Caco-2 (cell line): Measurements from ENCODE around the gene TMEM125. TPM values are rescaled to one million over a fixed set of nuclear protein-coding genes. Genes with fewer than 3 reads are reported as not detected.

Source experiments
- BruUV-seq: library from RNA; stranded (reverse); fragments of 400-500 nt; replicated peaks from 2 replicates; lab custom pipeline; 2021; lab: Mats Ljungman, UMichigan
- CTCF ChIA-PET: fragments of 300-600 bp; sonication (Branson Sonifier 250); formaldehyde crosslinking; loops from one replicate; lab custom pipeline; 2022; ENCODE audit warnings: antibody characterized with exemption; lab: Charles Lee
- POLR2A ChIA-PET: fragments of 300-600 bp; sonication (Branson Sonifier 250); formaldehyde crosslinking; loops from one replicate; lab custom pipeline; 2022; ENCODE audit warnings: antibody characterized with exemption; lab: Charles Lee
- DNase-seq, 2 experiments: peaks; one replicate each; pipeline versions ENCODE4 v3.0.0 to v3.0.0-alpha.2; 2020 to 2022
- H3K27me3 ChIP-seq: replicated peaks from 2 replicates; pipeline ENCODE4 v1.6.0; 2011; ENCODE audit warnings: low read length; ENCODE audit not compliant: control insufficient read depth, insufficient read depth
- H3K36me3 ChIP-seq: 2 replicates; pipeline ENCODE4 v1.5.1; 2011; ENCODE audit warnings: low read length; ENCODE audit not compliant: control insufficient read depth, insufficient read depth
- H3K4me1 ChIP-seq: fragments of 250-450 bp; sonication (Bioruptor Pico); 2 replicates; pipeline ENCODE4 v1.5.1; 2020; ENCODE audit warnings: mild to moderate bottlenecking
- H3K4me3 ChIP-seq: 2 replicates; pipeline ENCODE4 v1.5.1; 2011; ENCODE audit warnings: low read depth, mild to moderate bottlenecking, control low read depth, low read length
- H3K9me3 ChIP-seq: fragments of 250-450 bp; sonication (Bioruptor Pico); 2 replicates; pipeline ENCODE4 v1.5.1; 2020; ENCODE audit warnings: mild to moderate bottlenecking, moderate library complexity
- H3K27ac Mint-ChIP-seq: one replicate; pipeline ENCODE4 v1.8.0; 2022; ENCODE audit warnings: mixed read lengths; ENCODE audit not compliant: unreplicated experiment
- H3K27me3 Mint-ChIP-seq: one replicate; pipeline ENCODE4 v1.8.0; 2022; ENCODE audit warnings: mixed read lengths; ENCODE audit not compliant: insufficient read depth, unreplicated experiment
- H3K36me3 Mint-ChIP-seq: one replicate; pipeline ENCODE4 v1.8.0; 2022; ENCODE audit warnings: mild to moderate bottlenecking, mixed read lengths; ENCODE audit not compliant: insufficient read depth, unreplicated experiment
- H3K4me1 Mint-ChIP-seq: one replicate; pipeline ENCODE4 v1.8.0; 2022; ENCODE audit warnings: low read depth, mixed read lengths; ENCODE audit not compliant: unreplicated experiment
- H3K4me3 Mint-ChIP-seq: one replicate; pipeline ENCODE4 v1.8.0; 2022; ENCODE audit warnings: mild to moderate bottlenecking, moderate library complexity, mixed read lengths; ENCODE audit not compliant: unreplicated experiment
- H3K9me3 Mint-ChIP-seq: one replicate; pipeline ENCODE4 v1.8.0; 2022; ENCODE audit warnings: mixed read lengths; ENCODE audit not compliant: unreplicated experiment
- intact Hi-C: fragments of 100-400 bp; cut with micrococcal nuclease; formaldehyde crosslinking; loops from one replicate; pipeline ENCODE4 v1.10.0; 2022; ENCODE audit not compliant: unreplicated experiment
- total RNA-seq: library from RNA; stranded (reverse); gene quantifications from 2 replicates; pipeline ENCODE4 v1.2.3, GENCODE V29; 2022
- TF ChIP-seq, protein P1 (sequence below), 2 experiments: fragments of 200-600 bp in 1 of 2; IDR thresholded peaks; 1 replicate in 1 of 2; 2 replicates in 1 of 2; pipeline versions ENCODE4 v1.5.1 to v1.8.0; 2011 to 2022; ENCODE audit warnings: antibody characterized with exemption in 1 of 2, control low read depth in 1 of 2, inconsistent platforms in 1 of 2, low read depth in 1 of 2, low read length in 1 of 2, mild to moderate bottlenecking in 1 of 2, moderate library complexity in 1 of 2; ENCODE audit not compliant: insufficient read depth in 1 of 2, severe bottlenecking in 1 of 2, unreplicated experiment in 1 of 2

Gene TMEM125
- total RNA-seq, 1 experiment from 2014 or later, result 25.9 TPM

- POLR2A ChIA-PET, result no interaction called here
- TF ChIP-seq, protein P1, sequence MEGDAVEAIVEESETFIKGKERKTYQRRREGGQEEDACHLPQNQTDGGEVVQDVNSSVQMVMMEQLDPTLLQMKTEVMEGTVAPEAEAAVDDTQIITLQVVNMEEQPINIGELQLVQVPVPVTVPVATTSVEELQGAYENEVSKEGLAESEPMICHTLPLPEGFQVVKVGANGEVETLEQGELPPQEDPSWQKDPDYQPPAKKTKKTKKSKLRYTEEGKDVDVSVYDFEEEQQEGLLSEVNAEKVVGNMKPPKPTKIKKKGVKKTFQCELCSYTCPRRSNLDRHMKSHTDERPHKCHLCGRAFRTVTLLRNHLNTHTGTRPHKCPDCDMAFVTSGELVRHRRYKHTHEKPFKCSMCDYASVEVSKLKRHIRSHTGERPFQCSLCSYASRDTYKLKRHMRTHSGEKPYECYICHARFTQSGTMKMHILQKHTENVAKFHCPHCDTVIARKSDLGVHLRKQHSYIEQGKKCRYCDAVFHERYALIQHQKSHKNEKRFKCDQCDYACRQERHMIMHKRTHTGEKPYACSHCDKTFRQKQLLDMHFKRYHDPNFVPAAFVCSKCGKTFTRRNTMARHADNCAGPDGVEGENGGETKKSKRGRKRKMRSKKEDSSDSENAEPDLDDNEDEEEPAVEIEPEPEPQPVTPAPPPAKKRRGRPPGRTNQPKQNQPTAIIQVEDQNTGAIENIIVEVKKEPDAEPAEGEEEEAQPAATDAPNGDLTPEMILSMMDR (IDR thresholded peaks at IDR 0.05; ENCODE audit: insufficient read depth in 1 of 2, low read depth in 1 of 2, low read length in 1 of 2, severe bottlenecking in 1 of 2, unreplicated experiment in 1 of 2), result no peak
- H3K9me3 ChIP-seq, result peaks cover 11% of the 10 kb centered on the region
- intact Hi-C loops, result no loop called here
- H3K4me1 ChIP-seq, result no peaks in the 10 kb centered on the region
- no peaks in the 10 kb centered on the region for H3K36me3 Mint-ChIP-seq
- no peaks in the 10 kb centered on the region for H3K4me1 Mint-ChIP-seq
- DNase-seq, result no peak
- no TSS peak for BruUV-seq
- H3K36me3 ChIP-seq, result no peaks in the 10 kb centered on the region
- CTCF ChIA-PET, result no interaction called here
- H3K27me3 ChIP-seq, result no peaks in the 10 kb centered on the region
- no peak overlapping the region for H3K4me3 Mint-ChIP-seq
- H3K4me3 ChIP-seq, result no peak overlapping the region
- peaks cover 3% of the 10 kb centered on the region for H3K27me3 Mint-ChIP-seq
- no peak overlapping the region for H3K27ac Mint-ChIP-seq
- peaks cover 40% of the 10 kb centered on the region for H3K9me3 Mint-ChIP-seq
Measured at GRCh38 chr1:43247256-43247921, 22.4 kb upstream of the TMEM125 start.

DNA sequence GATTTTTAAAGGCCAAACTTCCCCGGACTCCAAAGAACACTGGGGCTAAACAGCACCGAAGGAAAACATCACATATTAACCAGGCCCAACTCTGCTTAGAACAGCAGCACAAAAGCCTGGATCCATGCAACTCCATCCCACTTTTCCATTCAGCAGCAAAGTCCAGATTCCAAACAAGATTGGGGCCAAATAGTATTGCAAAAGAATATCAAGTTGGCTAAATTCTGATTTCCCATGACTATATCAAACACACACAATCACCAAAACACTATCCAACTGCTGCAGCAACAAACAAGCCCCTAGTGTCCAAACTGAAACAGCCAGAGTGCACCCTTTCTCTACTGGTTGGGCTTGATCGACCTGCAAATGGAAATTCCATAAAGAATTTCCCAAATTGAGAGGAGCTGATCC, 19.4 kb upstream of the TMEM125 start:
- H3K9me3 ChIP-seq, result peaks cover 11% of the 10 kb centered on the region
- no peak overlapping the region for H3K27ac Mint-ChIP-seq
- no TSS peak for BruUV-seq
- intact Hi-C loops, result no loop called here
- no peaks in the 10 kb centered on the region for H3K36me3 Mint-ChIP-seq
- no peaks in the 10 kb centered on the region for H3K36me3 ChIP-seq
- TF ChIP-seq, protein P1 (IDR thresholded peaks at IDR 0.05; ENCODE audit: insufficient read depth in 1 of 2, low read depth in 1 of 2, low read length in 1 of 2, severe bottlenecking in 1 of 2, unreplicated experiment in 1 of 2), result no peak
- H3K27me3 ChIP-seq, result no peaks in the 10 kb centered on the region
- no peaks in the 10 kb centered on the region for H3K4me1 ChIP-seq
- no peak overlapping the region for H3K4me3 Mint-ChIP-seq
- POLR2A ChIA-PET, result no interaction called here
- no peak for DNase-seq
- no peaks in the 10 kb centered on the region for H3K4me1 Mint-ChIP-seq
- peaks cover 49% of the 10 kb centered on the region for H3K9me3 Mint-ChIP-seq
- CTCF ChIA-PET, result no interaction called here
- no peak overlapping the region for H3K4me3 ChIP-seq
- H3K27me3 Mint-ChIP-seq, result peaks cover 6% of the 10 kb centered on the region

- Histone ChIP-seq H3K4me1 (no peaks in the 10 kb centered on the region), H3K36me3 (no peaks in the 10 kb centered on the region), H3K27me3 (no peaks in the 10 kb centered on the region), H3K9me3 (peaks cover 11% of the 10 kb centered on the region), H3K4me3 (no peak overlapping the region)
- intact Hi-C loops, result no loop called here
- TF ChIP-seq, protein P1 (IDR thresholded peaks at IDR 0.05; ENCODE audit: insufficient read depth in 1 of 2, low read depth in 1 of 2, low read length in 1 of 2, severe bottlenecking in 1 of 2, unreplicated experiment in 1 of 2), result no peak
- Mint-ChIP-seq H3K9me3 (peaks cover 42% of the 10 kb centered on the region), H3K27me3 (peaks cover 6% of the 10 kb centered on the region), H3K4me3 (no peak overlapping the region), H3K36me3 (no peaks in the 10 kb centered on the region), H3K27ac (no peak overlapping the region), H3K4me1 (no peaks in the 10 kb centered on the region)
- DNase-seq, result no peak
- CTCF ChIA-PET, result no interaction called here
- POLR2A ChIA-PET, result no interaction called here
- no TSS peak for BruUV-seq
Measured at GRCh38 chr1:43251024-43251423, 18.8 kb upstream of the TMEM125 start.
